ENCODE data around the gene NOPCHAP1.
"Not testable (repeated sequence)": the region's sequence is repeated elsewhere in the genome, so short reads cannot be mapped to it uniquely, and the experiment has no call there.

The NOPCHAP1 gene, protein sequence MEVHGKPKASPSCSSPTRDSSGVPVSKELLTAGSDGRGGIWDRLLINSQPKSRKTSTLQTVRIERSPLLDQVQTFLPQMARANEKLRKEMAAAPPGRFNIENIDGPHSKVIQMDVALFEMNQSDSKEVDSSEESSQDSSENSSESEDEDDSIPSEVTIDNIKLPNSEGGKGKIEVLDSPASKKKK

DNA sequence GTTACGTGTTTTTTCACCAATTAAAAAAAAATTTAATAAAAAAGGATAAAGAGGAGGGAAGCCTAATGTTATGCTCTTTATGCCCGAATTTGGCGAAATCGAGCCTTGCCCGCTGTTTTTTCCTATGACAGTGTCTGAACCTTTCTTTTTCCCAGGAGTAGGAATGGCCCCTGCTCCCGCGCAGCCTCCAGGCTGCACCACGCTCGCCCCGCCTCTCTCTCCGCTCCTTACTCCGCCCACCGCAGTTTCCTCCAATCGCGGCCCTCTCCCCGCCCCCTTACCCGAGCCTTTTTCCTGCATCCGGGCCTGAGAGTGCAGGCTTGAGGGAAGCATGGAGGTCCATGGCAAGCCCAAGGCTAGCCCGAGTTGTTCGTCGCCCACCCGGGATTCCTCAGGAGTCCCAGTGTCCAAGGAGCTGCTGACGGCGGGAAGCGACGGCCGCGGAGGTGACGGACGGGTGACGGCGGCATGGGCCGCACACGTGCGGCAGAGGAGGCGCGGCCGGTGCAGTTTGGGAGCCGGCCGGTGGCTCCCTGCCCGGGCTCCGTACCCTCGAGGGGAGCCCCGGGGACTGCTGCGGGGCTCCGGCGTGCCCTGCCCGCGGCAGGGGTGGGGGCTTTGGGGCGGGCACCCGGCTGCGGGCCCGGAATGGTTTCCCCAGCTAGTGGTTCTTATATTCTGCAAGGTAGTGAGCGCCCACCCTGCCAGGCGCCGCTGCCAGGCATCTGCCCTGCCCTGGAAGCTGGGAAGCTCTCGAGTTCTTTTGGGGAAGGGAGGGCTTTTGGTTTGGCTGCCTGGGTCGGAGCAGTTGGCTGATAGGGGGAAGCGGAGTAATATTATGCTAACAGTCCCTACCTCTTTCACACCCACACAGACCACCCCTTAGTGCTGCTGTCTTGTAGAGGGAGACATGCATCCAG, at the start of gene NOPCHAP1:
NOPCHAP1 (plus strand) TSS at position 295 of the 920 bp plus-strand sequence; CDS start at position 332, 37 bp downstream.
- peak; percentile 90 for DNase-seq (ENCODE audit: low read depth)

DNA sequence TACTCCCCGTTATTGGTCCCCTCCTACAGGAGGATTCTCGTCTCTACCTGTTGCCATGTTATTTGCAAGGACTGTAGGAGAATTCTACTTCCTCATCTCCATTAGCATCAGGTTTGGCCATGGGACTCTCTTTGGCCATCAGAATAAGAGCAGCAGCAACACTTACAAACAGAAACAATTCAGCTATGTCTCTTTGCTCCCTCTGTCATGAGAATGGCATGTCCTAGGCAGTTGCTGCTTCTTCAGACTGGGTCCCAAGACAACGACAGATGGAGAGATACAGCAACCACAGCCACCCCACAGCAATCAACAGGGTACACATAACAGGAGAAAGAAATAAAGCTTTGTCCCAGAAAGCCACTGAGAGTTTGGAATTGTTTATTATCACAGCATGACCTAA, 47.7 kb upstream of the NOPCHAP1 start:
- DNase-seq (ENCODE audit: low read depth): peak; percentile 60

DNA sequence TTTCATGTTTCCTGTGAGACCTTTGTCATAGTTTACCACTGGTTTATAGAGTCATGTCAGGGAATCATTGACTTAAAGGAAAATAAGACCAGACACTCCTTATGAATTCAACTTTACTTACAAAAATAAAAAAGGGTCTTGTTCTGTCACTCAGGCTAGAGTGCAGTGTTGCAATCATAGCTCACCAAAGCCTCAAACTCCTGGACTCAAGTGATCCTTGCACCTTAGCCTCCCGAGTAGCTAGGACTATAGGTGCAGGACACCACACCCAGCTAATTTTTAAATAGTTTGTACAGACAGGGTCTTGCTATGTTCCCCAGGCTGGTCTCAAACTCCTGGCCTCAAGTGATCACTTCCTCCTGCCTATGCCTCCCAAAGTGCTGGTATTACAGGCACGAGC, 47.0 kb upstream of the NOPCHAP1 start:
- DNase-seq (ENCODE audit: low read depth): no peak

DNA sequence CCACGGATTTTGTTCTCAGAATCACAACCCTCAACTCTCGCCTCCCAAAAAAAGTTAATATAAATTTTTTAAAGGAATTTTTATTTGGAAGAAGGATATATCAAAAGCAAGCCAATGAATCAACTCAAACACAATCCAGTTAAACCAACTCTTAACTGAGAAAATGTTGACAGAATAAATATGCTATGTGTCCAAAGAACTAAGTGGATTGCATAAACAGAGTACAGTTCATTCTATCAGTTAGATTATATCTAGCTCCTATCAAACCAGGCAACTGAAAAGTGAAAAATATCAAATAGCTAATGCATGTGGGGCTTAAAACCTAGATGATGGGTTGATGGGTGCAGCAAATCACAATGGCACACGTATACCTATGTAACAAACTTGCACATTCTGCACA, 44.7 kb upstream of the NOPCHAP1 start:
- DNase-seq (ENCODE audit: low read depth): no peak

DNA sequence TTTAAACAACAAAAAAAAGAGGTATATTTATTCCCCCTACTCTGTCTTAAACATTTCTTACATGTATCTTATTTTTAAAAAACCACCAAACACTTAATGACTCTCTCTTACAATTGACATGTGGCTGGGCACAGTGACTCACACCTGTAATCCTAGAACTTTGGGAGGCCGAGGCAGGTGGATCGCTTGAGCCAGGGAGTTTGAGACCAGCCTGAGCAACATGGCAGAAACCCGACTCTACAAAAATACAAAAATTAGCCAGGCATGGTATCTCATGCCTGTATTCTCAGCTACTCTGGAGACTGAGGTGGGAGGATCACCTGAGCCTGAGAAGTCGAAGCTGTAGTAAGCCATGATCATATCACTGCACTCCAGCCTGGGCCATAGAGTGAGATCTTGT, 44.0 kb upstream of the NOPCHAP1 start:
- no peak for DNase-seq (ENCODE audit: low read depth)

DNA sequence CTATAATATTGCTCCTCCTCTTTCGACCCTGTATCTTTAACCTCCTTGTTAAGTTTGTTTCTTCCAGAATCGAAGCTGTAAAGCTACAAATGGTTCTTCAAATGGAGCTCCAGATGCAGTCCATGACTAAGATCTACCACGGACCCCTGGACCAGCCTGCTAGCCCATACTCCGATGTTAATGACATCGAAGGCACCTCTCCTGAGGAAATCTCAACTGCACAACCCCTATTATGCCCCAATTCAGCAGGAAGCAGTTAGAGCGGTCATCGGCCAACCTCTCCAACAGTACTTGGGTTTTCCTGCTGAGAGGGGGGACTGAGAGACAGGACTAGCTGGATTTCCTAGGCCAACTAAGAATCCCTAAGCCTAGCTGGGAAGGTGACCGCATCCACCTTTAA, 42.7 kb upstream of the NOPCHAP1 start:
- DNase-seq (ENCODE audit: low read depth): not testable (repeated sequence)

DNA sequence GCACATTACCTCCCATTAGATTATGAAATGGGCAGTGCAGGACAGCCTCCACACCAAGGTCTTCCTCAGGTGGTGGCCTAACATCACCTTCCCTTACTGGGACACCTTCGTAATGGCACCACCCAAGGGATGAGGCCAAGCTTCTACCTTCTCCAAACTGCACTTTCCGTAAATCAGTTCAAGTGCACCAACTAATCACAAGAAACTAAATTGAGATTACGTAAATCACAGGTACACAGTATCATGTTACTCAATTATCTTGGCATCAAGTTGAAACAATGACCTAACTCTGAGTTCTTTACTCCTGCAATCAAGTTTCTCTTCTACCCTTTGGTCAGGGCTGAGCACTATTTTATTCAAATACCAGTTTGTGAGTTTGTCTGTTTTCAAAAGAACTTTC, 41.9 kb upstream of the NOPCHAP1 start:
- DNase-seq (ENCODE audit: low read depth): no peak

DNA sequence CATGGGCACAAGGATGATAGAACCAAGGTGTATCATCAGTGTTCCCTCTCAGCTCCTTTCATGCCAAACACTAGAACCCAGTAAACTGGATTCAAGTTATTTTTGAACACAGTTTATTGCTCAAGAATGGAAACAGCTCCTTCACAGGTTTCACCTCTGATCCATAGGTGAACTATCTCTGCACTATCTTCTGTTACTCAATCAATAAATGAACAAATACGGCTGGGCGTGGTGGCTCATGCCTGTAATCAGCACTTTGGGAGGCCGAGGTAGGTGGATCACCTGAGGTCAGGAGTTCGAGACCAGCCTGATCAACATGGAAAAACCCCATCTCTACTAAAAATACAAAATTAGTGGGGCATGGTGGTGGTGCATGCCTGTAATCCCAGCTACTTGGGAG, 37.4 kb upstream of the NOPCHAP1 start:
- not testable (repeated sequence) for DNase-seq (ENCODE audit: low read depth)

DNA sequence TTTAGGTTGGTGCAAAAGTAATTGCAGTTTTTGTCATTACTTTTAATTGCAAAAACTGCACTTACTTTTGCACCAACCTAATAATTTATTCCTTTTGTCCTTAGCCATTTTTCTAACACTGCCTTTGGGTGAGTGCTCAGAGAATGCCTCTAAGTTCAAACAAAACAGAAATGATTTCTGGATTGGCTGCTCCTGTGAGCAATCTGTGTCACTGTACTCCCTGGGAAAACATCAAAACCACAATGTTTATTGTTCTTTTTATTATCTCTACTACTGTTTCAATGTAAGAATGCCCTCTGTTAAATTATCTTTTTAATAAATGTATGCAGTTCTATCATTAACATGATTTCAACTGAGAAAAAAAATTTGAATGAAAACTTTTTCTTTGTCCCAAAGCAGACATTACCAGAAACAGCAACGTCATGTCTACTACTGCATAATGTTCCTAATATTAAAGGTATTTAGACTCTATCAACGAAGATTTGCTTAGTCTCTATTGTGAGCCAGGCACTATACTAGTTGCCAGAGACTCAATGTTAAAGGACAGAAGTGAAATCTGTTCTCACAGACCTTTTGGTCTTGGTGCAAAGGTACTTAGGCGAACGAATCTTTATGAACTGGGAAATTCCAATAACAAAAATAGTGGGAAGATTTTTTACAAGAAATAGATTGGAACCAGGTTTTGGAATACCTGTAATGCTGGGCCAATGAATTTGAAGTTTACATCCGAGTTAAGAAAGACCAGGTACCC, 34.2 kb upstream of the NOPCHAP1 start:
- peak; percentile 60 for DNase-seq (ENCODE audit: low read depth)

DNA sequence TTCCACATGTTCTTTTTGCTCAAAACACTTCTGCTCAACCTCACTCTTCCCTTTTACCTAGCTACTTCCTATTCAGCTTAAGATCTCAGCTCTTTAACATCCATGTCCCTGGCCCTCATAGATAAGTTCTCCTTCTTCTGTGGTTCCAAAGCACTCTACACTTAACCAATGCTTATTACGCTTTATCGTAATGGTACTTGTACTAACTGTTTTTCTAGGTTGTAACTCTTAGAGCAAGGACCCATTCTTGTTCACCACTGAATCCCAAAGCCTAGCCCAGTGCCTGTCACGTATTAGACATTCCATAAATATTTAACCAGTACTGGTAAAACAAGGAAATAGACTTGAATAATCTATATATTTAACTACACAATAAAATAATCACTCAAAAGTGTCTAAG, 33.3 kb upstream of the NOPCHAP1 start:
- peak; percentile 6 for DNase-seq (ENCODE audit: low read depth)

DNA sequence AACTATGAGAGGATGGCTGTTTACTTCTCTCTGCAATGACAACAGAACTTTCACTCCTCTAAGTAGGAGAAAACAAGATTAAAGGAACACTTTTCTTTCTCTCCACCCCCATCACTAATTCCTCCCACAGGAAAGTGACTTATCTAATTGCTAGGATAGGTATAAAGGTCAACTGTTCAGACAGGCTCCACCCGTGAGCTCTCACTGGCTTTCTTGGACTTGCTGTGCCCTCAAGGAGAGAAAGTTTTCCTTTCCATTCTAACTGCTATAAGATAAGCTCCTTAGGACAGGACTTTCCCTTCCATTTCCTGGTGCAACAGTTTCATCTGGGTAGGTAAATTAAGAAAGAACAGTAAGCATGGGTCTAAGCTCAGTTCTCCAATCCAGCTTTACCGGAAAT, 32.8 kb upstream of the NOPCHAP1 start:
- DNase-seq (ENCODE audit: low read depth): no peak

DNA sequence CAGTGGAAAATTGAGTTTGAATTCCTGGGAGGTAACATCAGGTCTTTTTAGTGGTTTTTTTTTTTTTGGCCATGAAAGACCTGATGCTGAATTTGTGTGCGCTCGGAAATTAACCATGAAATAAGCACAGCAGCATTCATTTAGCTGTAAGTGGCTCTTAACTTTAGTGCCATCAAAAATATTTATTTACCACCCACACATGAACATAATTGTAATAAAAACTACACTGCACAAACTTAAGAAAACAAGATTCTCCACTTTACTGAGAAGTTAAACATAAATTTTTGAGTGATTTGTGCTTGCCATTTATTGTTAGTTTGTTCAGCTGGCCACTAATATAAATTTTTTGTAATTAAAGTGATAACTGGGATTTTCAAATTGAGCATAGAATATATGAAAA, 30.4 kb upstream of the NOPCHAP1 start:
- no peak for DNase-seq (ENCODE audit: low read depth)

DNA sequence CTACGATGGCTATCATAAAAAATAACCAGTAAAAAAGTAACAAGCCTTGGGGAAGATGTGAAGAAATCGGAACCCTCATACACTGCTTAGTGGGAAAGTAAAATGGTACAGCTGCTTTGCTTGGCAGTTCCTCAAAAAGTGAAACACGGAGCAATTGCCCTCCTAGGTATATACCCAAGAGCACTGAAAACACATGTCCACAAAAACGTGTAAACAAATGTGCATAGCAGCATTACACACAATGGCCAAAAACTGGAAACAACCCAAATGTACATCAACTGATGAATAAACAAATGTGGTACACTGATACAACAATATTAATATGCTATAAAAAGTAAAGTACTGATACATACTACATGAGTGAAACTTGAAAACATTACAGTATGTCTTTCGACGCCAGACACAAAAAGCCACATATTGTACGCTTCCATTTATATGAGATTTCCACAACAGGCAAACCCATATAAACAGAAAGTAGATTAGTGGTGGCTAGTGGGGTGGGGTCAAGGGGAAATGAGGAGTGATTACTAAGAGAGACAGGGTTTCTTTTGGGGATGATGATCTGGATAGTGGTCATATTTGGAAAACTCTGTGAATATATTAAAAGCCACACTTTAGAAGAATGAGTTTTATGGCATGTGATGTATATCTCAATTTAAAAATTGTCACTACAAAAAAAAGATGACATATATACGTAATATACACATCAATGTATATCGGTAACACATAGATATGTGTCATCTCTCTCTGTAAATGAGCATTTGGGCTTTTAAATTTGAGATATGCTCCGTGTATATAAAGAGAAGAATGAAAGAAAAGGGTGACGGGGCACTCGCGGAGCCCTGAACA, 29.0 kb upstream of the NOPCHAP1 start:
- DNase-seq (ENCODE audit: low read depth): peak; percentile 32

DNA sequence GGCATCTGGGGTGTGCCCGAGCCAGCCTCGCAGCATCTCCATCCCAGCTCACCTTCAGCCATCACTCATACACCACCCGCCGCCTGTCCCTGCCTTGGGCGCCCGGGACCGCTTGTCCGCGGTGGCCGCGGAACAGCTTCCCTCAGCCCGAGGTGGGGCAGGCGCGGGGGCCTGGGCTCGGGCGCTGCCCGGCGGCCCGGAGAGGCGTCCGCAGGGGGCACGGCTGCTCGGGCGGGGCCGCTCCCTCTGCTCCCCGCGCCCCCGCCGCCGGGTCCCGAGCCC, 28.5 kb upstream of the NOPCHAP1 start:
- DNase-seq (ENCODE audit: low read depth): peak; percentile 12

DNA sequence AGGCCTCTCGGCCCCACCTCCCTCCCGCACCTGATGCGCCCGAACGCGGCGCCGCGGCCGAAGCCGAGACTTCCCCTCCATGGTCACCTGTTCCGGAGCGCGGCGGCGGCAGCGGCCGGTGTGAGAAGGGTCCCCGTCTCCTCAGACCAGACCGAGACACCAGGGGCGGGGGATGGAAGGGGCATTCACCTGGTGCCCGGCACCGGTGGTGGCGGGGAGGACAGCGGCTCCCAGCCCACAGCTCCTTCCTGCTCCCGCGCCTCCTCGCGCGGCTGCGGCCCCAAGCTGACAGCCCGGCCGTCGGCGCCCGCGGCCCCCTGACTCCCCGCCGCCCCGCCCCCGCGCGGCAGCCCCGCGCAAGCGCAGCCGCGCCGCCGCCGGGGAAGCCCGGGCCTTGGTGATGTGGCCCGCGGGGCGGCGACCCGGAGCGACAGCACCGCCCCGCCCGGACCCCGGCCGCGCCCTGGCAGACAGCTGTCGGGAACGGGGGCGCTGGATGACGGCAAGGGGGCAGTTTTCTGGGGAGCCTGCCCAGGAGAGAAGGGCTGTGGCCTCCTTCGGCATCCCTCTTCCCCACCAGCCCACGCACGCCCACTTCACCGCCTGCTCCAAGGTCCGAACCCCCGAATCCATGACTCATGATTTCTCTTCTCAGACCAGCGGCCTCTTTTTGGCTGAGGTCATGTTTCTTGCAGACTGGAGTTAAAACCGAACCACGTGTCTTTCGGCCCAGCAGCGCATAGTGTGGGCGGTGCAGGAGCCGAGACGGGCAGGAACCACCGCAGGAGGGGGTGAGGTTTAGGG, 27.9 kb upstream of the NOPCHAP1 start, which contains the start of gene SLC41A2:
SLC41A2 (minus strand) TSS at position 290 of the 804 bp plus-strand sequence. CDS start 29,763 bp downstream, outside the sequence.
- peak; percentile 91 for DNase-seq (ENCODE audit: low read depth)

DNA sequence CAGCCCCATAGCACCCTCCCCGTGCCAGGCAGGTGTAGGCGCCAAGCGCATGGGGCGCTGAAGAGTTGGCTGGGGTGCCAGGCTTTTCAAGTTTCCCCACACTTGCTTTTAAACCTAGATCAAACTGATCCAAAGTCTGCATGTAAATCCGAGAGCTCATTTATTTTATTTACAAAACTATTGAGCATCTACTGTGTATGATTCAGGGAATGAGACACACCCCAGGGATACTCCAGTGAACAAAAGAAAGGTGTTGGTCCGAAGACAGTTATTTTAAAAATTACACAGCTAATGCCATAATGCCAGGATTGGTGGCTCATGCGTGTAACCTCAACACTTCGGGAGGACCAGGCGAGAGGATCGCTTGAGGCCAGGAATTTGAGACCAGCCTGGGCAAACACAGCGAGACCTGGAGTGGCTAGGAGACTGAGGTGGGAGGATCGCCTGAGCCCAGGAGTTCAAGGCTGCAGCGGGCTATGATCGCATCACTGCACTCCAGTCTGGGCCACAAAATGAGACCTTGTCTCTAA, 27.2 kb upstream of the NOPCHAP1 start:
- DNase-seq (ENCODE audit: low read depth): no peak

DNA sequence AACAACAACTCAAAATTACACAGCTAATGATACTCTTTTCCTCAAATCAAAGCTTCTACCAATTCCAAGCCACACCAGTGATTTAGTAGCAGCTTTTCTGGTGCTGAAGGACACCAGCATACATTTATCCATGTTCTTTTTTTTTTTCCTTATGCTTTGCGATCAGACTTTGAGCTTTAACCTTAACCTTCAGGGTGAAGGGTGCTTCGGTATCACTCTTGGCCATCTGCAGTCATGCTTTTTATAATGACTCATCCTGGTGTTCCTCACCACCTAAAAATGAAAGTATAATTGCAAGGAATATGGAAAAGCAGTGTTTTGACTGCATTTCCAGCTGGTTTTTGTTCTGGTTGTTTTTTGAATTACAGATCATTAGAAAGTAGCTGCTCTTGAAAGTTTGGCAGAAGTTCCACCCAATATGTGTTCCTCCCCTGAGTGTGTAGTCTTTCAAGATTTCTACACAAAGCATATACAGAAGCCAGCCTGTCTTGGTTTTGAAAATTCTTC, 26.7 kb upstream of the NOPCHAP1 start:
- DNase-seq (ENCODE audit: low read depth): peak; percentile 63

DNA sequence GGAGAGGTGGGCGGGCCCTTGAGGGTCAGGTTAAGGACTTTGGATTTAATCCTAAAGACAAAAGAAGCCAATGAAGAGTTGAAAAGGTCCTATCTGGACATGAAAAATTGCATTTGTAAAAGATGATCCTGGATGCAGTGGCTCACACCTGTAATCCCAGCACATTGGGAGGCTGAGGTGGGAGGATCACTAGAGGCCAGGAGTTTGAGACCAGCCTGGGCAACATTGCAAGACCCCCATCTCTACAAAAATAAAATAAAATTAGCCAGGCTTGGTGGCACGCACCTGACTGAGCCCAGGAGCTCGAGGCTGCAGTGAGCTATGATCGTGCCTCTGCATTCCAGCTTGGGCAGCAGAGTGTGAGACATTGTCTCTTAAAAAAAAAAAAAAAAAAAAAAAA, 25.7 kb upstream of the NOPCHAP1 start:
- DNase-seq (ENCODE audit: low read depth): no peak

DNA sequence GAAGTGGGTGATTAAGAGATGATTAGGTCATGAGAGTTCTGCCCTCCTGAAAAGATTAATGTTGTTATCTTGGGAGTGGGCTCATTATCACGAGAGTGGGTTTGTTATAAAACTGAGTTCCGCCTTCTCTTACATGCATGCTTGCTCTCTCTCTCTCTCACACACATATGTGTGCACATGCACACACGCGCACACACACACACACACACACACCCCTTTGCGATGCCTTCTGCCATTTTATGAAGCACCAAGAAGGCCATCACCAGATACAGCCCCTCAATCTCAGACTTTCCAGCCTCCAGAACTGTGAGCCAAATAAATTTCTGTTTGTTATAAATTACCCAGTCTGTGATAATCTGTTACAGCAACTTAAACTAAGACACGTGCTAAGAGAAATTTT, 22.4 kb upstream of the NOPCHAP1 start:
- no peak for DNase-seq (ENCODE audit: low read depth)

DNA sequence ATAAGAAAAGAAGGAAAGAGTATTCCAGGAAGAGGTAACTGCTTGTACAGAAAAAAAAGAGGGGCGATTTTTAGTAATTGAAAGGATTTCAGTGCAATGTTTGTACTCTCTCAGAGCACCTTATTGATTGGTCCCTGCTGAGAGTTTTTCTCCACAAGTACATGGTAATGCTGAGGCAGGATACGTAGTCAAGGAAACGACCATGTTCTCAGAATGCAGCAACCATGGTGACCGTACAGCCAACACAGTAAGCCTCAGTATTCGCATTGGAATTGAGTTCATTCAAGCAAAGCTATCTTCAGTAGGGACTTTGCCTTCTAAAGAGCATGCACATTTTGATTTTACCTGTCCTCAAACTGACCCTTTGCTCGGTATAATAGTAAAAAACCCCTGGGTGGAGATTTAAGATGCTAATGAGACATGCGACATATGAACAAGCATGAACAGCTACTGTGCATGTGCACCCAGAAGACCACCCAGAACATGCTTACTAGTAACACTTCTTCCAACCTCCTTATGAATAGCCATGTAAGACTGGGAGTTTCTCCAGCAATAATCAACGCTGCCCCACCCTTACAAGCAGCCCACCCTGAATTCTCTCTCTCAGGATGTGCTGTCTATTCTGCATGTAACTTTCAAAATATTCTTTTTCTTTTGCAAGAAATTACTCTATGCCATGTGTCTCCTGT, 21.8 kb upstream of the NOPCHAP1 start:
- no peak for DNase-seq (ENCODE audit: low read depth)
